Stimulated activated naive CD8-positive, alpha-beta T cell treated with anti-CD3 and anti-CD28 coated beads, Interleukin-15, amount 100 ng/mL, for 72 hours (primary cell): ENCODE data around the gene ZBTB33.

Source experiments
- ATAC-seq: fragments of 150-1000 bp; cut with Tn5 transposase; 2 replicates; pipeline ENCODE4 v1.10.0; 2021; ENCODE audit warnings: mild to moderate bottlenecking, moderate library complexity
- DNase-seq, 2 donors: peaks; one replicate each; pipeline ENCODE4 v3.0.0; 2021 to 2022
- H3K27ac Mint-ChIP-seq, 2 donors: one replicate each; pipeline ENCODE4 v1.8.0; 2022; ENCODE audit warnings: mild to moderate bottlenecking in 2 of 2, mixed read lengths in 2 of 2, moderate library complexity in 2 of 2
- H3K27me3 Mint-ChIP-seq: one replicate; pipeline ENCODE4 v1.8.0; 2022; ENCODE audit warnings: mixed read lengths
- H3K4me1 Mint-ChIP-seq: one replicate; pipeline ENCODE4 v1.8.0; 2022; ENCODE audit warnings: mild to moderate bottlenecking, mixed read lengths
- H3K4me3 Mint-ChIP-seq, 2 donors: one replicate each; pipeline ENCODE4 v1.8.0; 2022; ENCODE audit warnings: mild to moderate bottlenecking in 2 of 2, mixed read lengths in 2 of 2, moderate library complexity in 1 of 2
- H3K9me3 Mint-ChIP-seq, 2 donors: one replicate each; pipeline ENCODE4 v1.8.0; 2022; ENCODE audit warnings: mixed read lengths in 2 of 2

The ZBTB33 gene

DNA sequence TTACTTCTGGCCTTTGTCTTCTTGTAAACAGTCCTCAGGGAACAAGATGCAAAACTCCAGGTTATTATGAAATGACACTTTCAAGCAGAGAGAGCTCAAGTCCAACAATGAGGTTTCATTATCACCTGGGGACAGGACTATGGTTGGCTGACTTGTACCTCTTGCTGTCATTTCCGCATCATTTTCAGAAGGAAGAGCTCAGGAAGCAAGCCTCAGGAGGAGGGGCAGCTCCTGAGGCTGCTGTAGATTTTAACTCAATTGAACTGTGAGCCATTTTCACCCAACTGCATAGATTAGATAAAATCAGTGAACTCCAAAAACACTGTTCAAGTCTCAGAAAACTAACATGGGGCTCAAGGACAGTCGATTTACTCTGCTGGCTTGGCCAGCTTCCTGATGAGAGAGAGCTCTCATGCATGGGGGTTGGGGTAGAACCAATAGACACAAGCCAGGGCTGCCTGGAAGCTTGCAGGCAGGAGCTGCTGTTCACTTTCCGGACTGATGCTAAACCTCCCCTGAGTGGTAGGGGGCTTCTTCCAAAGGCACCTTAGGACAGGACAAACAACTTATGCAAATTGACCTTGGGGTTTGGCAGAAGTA, 37.0 kb downstream of the ZBTB33 start:
- ATAC-seq: no peak
- Mint-ChIP-seq H3K4me1 (no peaks in the 10 kb centered on the region), H3K9me3 (no peaks in the 10 kb centered on the region), H3K27ac (no peak overlapping the region), H3K4me3 (no peak overlapping the region), H3K27me3 (peaks cover 4% of the 10 kb centered on the region)
- no peak for DNase-seq

DNA sequence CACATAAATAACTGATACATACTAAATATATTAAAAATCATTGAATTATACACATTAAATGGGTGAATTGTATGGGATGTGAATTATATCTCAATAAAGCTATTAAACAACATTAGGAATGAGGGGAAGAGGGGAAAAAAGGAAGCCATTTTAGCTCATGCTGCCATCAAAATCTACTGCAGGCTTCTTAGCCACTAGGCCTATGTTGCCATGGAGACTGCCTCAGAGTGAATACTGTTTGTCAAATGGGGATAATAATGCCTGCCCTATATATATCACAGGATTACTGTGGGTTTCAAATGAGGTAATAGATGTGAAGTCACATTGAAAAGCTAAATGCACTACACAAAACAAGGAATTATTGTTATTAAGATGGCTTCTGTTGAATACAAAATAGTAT, 39.5 kb downstream of the ZBTB33 start:
- DNase-seq: no peak
- no peak for ATAC-seq
- H3K4me3 Mint-ChIP-seq: no peak overlapping the region
- H3K27me3 Mint-ChIP-seq: no peaks in the 10 kb centered on the region
- peaks cover 5% of the 10 kb centered on the region for H3K4me1 Mint-ChIP-seq
- H3K9me3 Mint-ChIP-seq: no peaks in the 10 kb centered on the region
- no peak overlapping the region for H3K27ac Mint-ChIP-seq

DNA sequence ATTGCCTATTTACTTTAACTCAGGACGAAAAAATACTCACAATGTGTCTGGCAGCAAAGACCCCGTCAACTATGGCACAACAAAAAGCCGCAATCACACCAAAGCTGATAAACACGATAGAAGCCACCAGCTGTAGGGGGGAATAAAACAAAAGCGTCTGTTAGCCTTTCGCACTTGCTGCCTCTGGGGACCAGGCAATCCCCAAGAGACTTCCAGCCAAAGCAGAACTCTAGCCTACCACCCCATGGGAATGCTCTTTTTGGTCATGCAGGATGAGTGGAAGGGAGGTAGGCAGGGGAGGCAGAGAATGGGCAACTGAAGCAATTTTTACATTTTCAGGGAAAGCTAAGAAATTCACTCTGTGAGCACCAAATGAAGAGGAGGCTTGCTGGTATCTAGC, 40.6 kb downstream of the ZBTB33 start:
- H3K27me3 Mint-ChIP-seq: no peaks in the 10 kb centered on the region
- H3K27ac Mint-ChIP-seq: no peak overlapping the region
- H3K9me3 Mint-ChIP-seq: no peaks in the 10 kb centered on the region
- no peak overlapping the region for H3K4me3 Mint-ChIP-seq
- H3K4me1 Mint-ChIP-seq: peaks cover 5% of the 10 kb centered on the region
- no peak for DNase-seq
- ATAC-seq: no peak

DNA sequence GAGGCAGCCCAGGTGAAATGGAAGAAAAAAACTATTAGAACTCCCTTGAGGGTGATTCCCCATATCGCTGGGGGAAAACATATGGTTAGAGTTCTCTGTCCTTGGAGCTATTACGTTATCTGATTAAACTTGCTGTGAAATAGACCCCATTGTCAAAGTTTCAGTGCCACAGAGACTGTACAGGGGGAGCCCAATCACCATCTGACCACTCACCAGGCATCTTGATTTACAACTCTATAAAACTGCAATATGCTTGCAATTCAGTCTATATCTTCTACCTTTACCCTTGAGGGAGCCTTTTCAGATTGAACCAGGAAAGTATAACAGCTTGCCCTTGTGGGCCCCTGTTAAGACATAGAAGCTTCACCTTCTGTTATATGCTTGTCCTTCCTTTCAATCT, 42.4 kb downstream of the ZBTB33 start:
- no peak for DNase-seq
- Mint-ChIP-seq H3K27me3 (no peaks in the 10 kb centered on the region), H3K4me1 (peaks cover 5% of the 10 kb centered on the region), H3K4me3 (no peak overlapping the region), H3K9me3 (no peaks in the 10 kb centered on the region), H3K27ac (no peak overlapping the region)
- no peak for ATAC-seq

DNA sequence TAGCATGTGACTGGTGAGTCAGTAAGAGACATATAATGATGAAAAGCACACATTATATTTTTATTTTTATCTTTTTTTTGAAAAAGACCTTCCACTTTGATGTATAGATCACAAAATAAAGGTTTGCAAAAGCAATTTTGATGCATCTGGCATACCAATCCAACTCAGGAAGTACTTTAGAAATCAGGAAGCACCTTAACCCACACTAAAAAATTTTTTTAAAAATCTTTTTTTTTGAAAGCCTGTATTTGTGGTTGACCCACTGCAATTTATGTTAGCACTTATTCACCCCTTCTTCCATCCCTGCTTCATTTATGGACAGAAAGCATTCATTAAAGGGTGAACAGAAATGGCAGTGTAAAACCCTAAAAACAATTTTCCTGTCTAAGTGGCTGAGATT, 44.0 kb downstream of the ZBTB33 start:
- H3K4me1 Mint-ChIP-seq: peaks cover 5% of the 10 kb centered on the region
- DNase-seq: no peak
- H3K27ac Mint-ChIP-seq: no peak overlapping the region
- no peak for ATAC-seq
- no peaks in the 10 kb centered on the region for H3K9me3 Mint-ChIP-seq
- H3K4me3 Mint-ChIP-seq: no peak overlapping the region
- H3K27me3 Mint-ChIP-seq: no peaks in the 10 kb centered on the region

DNA sequence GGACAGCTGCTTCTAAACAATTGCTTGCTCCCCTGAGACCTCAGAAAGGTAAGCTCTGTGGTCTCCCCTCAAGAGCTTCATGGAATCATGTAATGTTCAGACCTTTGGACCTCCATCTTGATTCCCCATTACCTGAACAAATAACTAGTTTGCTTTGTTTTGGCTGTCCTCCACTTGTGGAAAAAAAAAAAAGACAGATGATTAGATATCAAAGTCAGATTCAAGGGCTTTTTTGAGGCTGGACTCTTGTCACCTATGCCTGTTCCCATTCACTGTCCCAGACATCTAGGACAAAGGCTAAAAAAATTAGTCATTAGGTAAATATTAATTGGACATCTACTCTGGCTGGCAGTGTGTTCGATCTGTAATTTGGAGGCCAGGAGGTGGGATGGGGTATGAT, 47.3 kb downstream of the ZBTB33 start:
- H3K4me1 Mint-ChIP-seq: peaks cover 16% of the 10 kb centered on the region
- ATAC-seq (no peak), DNase-seq (no peak)
- no peak overlapping the region for H3K27ac Mint-ChIP-seq
- no peak overlapping the region for H3K4me3 Mint-ChIP-seq
- no peaks in the 10 kb centered on the region for H3K27me3 Mint-ChIP-seq
- no peaks in the 10 kb centered on the region for H3K9me3 Mint-ChIP-seq

DNA sequence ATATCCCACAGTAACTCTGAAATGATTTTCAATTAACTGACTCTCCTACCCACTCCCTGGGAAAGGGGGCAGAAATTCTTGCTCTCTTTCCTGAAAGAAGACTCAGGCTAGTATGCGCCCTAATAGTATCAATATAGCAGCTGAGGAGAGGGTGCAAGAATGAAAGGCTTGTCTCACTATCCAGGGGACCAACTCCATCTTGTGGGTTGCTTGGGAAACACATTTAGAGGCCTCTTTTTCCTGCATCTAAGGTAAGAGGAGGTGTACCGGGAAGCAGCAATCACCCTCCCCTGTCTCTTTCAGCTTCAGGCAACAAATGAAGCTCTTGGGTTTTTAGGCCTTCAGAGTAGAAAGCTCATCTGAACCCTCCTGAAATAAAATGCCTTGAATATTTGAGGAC, 49.3 kb downstream of the ZBTB33 start:
- Mint-ChIP-seq H3K27ac (no peak overlapping the region), H3K9me3 (no peaks in the 10 kb centered on the region), H3K4me1 (peaks cover 15% of the 10 kb centered on the region), H3K27me3 (no peaks in the 10 kb centered on the region), H3K4me3 (no peak overlapping the region)
- DNase-seq (no peak), ATAC-seq (no peak)

DNA sequence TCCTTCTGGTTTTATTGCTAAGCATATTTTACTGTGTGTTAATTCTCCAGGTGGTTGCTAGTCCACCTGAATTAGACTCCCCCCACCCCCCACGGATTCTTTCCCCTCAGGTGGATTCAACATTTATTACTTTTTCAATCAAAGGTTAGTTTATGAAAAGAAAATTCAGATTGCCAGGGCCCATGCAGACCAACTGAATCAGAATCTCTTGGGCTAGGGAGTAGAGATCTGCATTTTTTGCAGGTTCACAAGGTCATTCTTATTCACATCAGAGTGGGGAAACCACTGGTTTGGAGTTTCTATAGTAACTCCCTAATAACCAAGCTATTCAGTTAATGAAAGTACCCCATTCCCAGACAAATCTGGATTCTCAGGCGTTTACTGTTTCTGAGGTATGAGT, 50.9 kb downstream of the ZBTB33 start:
- Mint-ChIP-seq H3K4me3 (no peak overlapping the region), H3K27me3 (peaks cover 10% of the 10 kb centered on the region), H3K27ac (no peak overlapping the region)

DNA sequence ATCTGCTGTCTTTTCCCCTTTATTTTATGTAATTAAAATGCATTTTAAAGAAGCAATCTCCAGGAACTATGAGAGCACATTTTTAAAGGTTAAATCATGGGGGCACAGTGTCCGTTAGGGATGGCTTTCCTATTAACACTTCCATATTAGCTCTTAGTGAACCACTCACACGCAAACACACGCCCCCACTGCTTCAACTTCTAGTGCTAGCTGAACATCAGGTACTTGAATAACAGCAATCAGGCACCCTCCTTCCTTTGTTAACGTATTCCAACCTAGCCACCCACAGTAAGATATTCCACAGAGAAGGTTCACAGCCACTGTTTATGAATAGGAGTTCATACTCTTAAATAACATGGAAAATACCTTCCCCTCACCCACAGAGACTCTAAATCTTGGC, 51.3 kb downstream of the ZBTB33 start:
- Mint-ChIP-seq H3K9me3 (no peaks in the 10 kb centered on the region), H3K27me3 (peaks cover 15% of the 10 kb centered on the region), H3K4me1 (peaks cover 20% of the 10 kb centered on the region), H3K27ac (no peak overlapping the region), H3K4me3 (no peak overlapping the region)
- DNase-seq: no peak
- no peak for ATAC-seq

More for the DNA sequence above, 50.9 kb downstream of the ZBTB33 start:
- ATAC-seq (no peak), DNase-seq (no peak)
- Mint-ChIP-seq H3K9me3 (no peaks in the 10 kb centered on the region), H3K4me1 (peaks cover 16% of the 10 kb centered on the region)

DNA sequence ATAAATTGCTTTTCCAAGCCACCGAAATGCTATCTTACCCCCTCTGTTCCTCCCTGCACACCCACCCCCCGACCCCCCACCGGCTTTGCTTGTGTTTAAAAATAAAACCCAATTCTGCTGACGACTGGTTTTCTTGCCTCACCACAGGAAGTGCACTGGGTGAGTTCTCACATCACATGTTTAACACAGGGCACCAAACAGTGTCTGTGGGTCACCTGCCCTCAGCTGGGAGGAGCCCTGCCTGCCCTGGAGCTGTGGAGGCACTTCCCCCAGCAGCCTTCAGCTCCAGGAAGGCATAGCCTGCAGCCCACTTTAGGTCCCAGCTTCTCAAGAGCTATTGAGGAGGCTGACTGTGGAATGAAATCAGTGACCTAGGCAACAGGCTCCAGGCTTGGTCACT, 51.8 kb downstream of the ZBTB33 start:
- peaks cover 19% of the 10 kb centered on the region for H3K27me3 Mint-ChIP-seq
- H3K4me1 Mint-ChIP-seq: peaks cover 20% of the 10 kb centered on the region
- no peak overlapping the region for H3K27ac Mint-ChIP-seq
- DNase-seq: peak in 1 of 2 donors; percentile 11
- H3K4me3 Mint-ChIP-seq: peak overlapping the region in 1 of 2 donors; percentile 9
- no peaks in the 10 kb centered on the region for H3K9me3 Mint-ChIP-seq
- ATAC-seq: peak; percentile 84

DNA sequence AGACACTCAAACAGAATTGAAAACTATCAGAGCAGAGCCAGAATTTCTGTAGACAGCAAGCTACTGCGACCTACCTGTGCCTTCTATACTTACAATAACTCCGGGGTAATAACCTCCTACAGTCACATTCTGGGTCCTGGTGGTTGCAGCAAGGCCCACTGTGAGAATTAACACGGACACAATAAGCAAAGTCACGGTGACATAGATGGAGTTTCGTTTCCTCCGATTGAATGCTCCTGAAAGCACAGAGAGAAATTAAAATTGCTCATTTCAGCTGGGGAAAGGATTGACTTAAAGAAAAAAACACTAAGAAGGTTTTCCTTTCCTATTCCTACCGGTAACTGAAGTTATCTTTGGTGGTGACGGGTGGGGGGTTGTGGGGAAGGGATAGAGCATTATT, 53.6 kb downstream of the ZBTB33 start:
- H3K27ac Mint-ChIP-seq: no peak overlapping the region
- peaks cover 31% of the 10 kb centered on the region for H3K4me1 Mint-ChIP-seq
- H3K4me3 Mint-ChIP-seq: no peak overlapping the region
- ATAC-seq (no peak), DNase-seq (no peak)
- H3K27me3 Mint-ChIP-seq: peaks cover 37% of the 10 kb centered on the region
- H3K9me3 Mint-ChIP-seq: no peaks in the 10 kb centered on the region

DNA sequence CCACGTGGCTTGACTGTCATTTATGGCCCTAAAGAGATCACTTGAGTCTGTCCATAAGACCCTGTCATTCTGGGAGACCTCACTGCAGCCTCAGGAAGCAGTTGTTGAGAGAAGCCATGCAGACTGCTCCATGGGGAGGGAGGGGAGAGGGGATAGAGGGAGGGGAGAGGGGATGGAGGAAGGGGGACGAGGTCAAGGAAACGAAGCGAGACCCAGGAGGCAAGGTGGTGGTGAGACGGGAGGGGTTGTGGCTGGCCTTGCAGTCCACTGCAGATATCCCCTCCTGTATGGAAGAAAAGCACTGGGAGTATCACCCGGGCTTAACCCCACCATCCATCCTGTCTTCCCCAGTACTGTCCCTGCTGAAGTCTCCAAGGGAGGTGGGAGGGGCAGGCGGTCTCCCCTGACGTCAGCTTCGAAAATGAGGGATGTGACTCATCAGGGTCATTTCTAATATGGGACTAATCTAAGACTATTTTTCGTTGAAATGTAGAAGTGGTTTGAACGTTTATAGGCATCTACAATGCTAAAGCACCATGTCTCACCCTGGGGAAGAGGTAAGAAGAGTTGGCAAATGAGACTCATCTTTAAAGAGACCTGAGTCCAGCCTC, 55.0 kb downstream of the ZBTB33 start:
- Mint-ChIP-seq H3K9me3 (no peaks in the 10 kb centered on the region), H3K27me3 (peaks cover 51% of the 10 kb centered on the region), H3K4me3 (no peak overlapping the region), H3K4me1 (peaks cover 41% of the 10 kb centered on the region), H3K27ac (no peak overlapping the region)
- no peak for DNase-seq
- ATAC-seq: no peak

DNA sequence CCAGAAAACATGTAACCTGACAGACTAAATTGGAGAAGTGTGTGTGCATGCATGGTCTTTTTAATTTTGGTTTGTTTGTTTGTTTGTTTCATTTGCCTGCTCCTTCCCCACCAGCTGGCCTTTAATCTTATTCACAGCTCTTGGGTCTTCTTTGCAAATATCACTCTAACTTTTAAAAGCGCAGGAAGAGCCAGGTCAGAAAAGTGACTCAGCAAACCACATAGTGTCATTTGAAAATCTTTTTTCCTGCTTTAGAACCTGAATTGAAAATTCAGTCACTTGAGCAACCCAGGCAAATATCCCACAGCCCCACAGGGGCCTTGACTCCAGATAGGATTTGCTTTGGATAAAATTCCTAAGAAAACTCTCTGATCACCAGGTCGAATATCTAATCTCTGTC, 56.0 kb downstream of the ZBTB33 start:
- Mint-ChIP-seq H3K9me3 (no peaks in the 10 kb centered on the region), H3K4me1 (peaks cover 47% of the 10 kb centered on the region), H3K27ac (no peak overlapping the region), H3K4me3 (no peak overlapping the region), H3K27me3 (peaks cover 61% of the 10 kb centered on the region)
- ATAC-seq (no peak), DNase-seq (no peak)
